Karpas-422 (cell line): ENCODE results near the gene MPP3. TPM values are rescaled to one million over a fixed set of nuclear protein-coding genes. Genes with fewer than 3 reads are reported as not detected.

Experiments
- DNase-seq: peaks from one replicate; pipeline ENCODE4 v3.0.0-alpha.2; 2015
- H2AFZ ChIP-seq: fragments of 200-600 bp; sonication (generic); 2 replicates; pipeline ENCODE4 v1.6.1; 2014; ENCODE audit warnings: antibody characterized with exemption, low read length, mixed read lengths
- H3K27ac ChIP-seq: fragments of 200-600 bp; sonication (generic); 2 replicates; pipeline ENCODE4 v1.5.1; 2014; ENCODE audit warnings: mild to moderate bottlenecking, low read length, moderate library complexity
- H3K27me3 ChIP-seq: fragments of 200-600 bp; sonication (generic); 2 replicates; pipeline ENCODE4 v1.6.1; 2014; ENCODE audit warnings: low read length, mixed read lengths
- H3K36me3 ChIP-seq: fragments of 200-600 bp; sonication (generic); 2 replicates; pipeline ENCODE4 v1.6.1; 2014; ENCODE audit warnings: low read length, mixed read lengths; ENCODE audit not compliant: insufficient read depth
- H3K4me1 ChIP-seq: fragments of 200-600 bp; sonication (generic); 2 replicates; pipeline ENCODE4 v1.6.1; 2014; ENCODE audit warnings: mild to moderate bottlenecking, low read length, mixed read lengths
- H3K4me2 ChIP-seq: fragments of 200-600 bp; sonication (generic); 2 replicates; pipeline ENCODE4 v1.6.1; 2014; ENCODE audit warnings: low read length, low read depth, mild to moderate bottlenecking; ENCODE audit not compliant: poor library complexity, severe bottlenecking
- H3K4me3 ChIP-seq: fragments of 200-600 bp; sonication (generic); 2 replicates; pipeline ENCODE4 v1.5.1; 2014; ENCODE audit warnings: mild to moderate bottlenecking, antibody characterized with exemption, low read length, mixed read lengths
- H3K79me2 ChIP-seq: fragments of 200-600 bp; sonication (generic); 2 replicates; pipeline ENCODE4 v1.6.1; 2014; ENCODE audit warnings: mild to moderate bottlenecking, low read length, mixed read lengths
- H3K9ac ChIP-seq: fragments of 200-600 bp; sonication (generic); 2 replicates; pipeline ENCODE4 v1.6.0; 2014; ENCODE audit warnings: low read length
- H3K9me2 ChIP-seq: fragments of 200-600 bp; sonication (generic), shearing (Covaris generic); replicated peaks from 2 replicates; pipeline ENCODE4 v1.6.0; 2014; ENCODE audit warnings: mild to moderate bottlenecking, low read length, moderate library complexity; ENCODE audit not compliant: insufficient read depth
- H3K9me3 ChIP-seq: fragments of 300-700, 200-600 bp; sonication (generic); 2 replicates; pipeline ENCODE4 v1.6.1; 2014; ENCODE audit warnings: low read length, mixed read lengths
- H4K20me1 ChIP-seq: fragments of 200-600 bp; sonication (generic); 2 replicates; pipeline ENCODE4 v1.6.1; 2014; ENCODE audit warnings: mild to moderate bottlenecking, antibody characterized with exemption, low read length, low read depth; ENCODE audit not compliant: insufficient read depth
- total RNA-seq: library from RNA; depleted of rRNA; stranded (reverse); fragments of >200 nt; shearing (Covaris generic); gene quantifications from 2 replicates; pipeline ENCODE4 v1.2.3, GENCODE V29; 2014; ENCODE audit warnings: low replicate concordance; rRNA removed

The MPP3 gene
- total RNA-seq, 1 experiment from 2014 or later = not detected

- no peak overlapping the region for H3K9ac ChIP-seq
- no peaks in the 10 kb centered on the region for H3K36me3 ChIP-seq
- no peak for DNase-seq
- no peaks in the 10 kb centered on the region for H3K4me1 ChIP-seq
- no peak overlapping the region for H3K4me2 ChIP-seq
- H3K9me2 ChIP-seq = no peaks in the 10 kb centered on the region
- H3K4me3 ChIP-seq = no peak overlapping the region
- no peaks in the 10 kb centered on the region for H3K79me2 ChIP-seq
- H2AFZ ChIP-seq = no peak overlapping the region
- no peaks in the 10 kb centered on the region for H4K20me1 ChIP-seq
- H3K9me3 ChIP-seq = no peaks in the 10 kb centered on the region
- H3K27me3 ChIP-seq = no peaks in the 10 kb centered on the region
- H3K27ac ChIP-seq = no peak overlapping the region
Observed at GRCh38 chr17:43756201-43756600, 76.7 kb downstream of the MPP3 start.

GRCh38 chr17:43755389-43755875 is 77.5 kb downstream of the MPP3 start:
- H3K4me2 ChIP-seq = no peak overlapping the region
- DNase-seq = no peak

GRCh38 chr17:43754947-43755346 is 78.0 kb downstream of the MPP3 start:
- Histone ChIP-seq H4K20me1 (no peaks in the 10 kb centered on the region), H3K9me2 (no peaks in the 10 kb centered on the region), H3K36me3 (no peaks in the 10 kb centered on the region), H3K9me3 (no peaks in the 10 kb centered on the region), H3K79me2 (no peaks in the 10 kb centered on the region), H3K4me1 (no peaks in the 10 kb centered on the region), H2AFZ (no peak overlapping the region), H3K4me3 (no peak overlapping the region), H3K27me3 (no peaks in the 10 kb centered on the region), H3K4me2 (no peak overlapping the region), H3K27ac (no peak overlapping the region), H3K9ac (no peak overlapping the region)
- no peak for DNase-seq

More at GRCh38 chr17:43755389-43755875, 77.5 kb downstream of the MPP3 start:
- no peak overlapping the region for H3K27ac ChIP-seq
- no peaks in the 10 kb centered on the region for H3K4me1 ChIP-seq
- no peaks in the 10 kb centered on the region for H3K9me2 ChIP-seq
- no peaks in the 10 kb centered on the region for H3K27me3 ChIP-seq
- H3K79me2 ChIP-seq = no peaks in the 10 kb centered on the region
- no peak overlapping the region for H3K9ac ChIP-seq
- no peak overlapping the region for H2AFZ ChIP-seq
- no peaks in the 10 kb centered on the region for H3K36me3 ChIP-seq
- H4K20me1 ChIP-seq = no peaks in the 10 kb centered on the region
- H3K9me3 ChIP-seq = no peaks in the 10 kb centered on the region
- H3K4me3 ChIP-seq = no peak overlapping the region

- Histone ChIP-seq H3K27me3 (no peaks in the 10 kb centered on the region), H2AFZ (no peak overlapping the region), H3K27ac (no peak overlapping the region), H3K36me3 (no peaks in the 10 kb centered on the region), H3K4me1 (no peaks in the 10 kb centered on the region), H3K9me3 (no peaks in the 10 kb centered on the region), H3K9ac (no peak overlapping the region), H3K79me2 (no peaks in the 10 kb centered on the region), H3K9me2 (no peaks in the 10 kb centered on the region), H3K4me2 (no peak overlapping the region), H3K4me3 (no peak overlapping the region), H4K20me1 (no peaks in the 10 kb centered on the region)
- no peak for DNase-seq
Observed at GRCh38 chr17:43753493-43754129, 79.3 kb downstream of the MPP3 start.

Other genes with a start within 250 kb of the MPP3 start
- not detected in 2 replicates for gene MEOX1, start 171.2 kb downstream of the MPP3 start, total RNA-seq
- gene SOST, start 74.4 kb downstream of the MPP3 start, total RNA-seq = not detected in 2 replicates
- 7.9 and 9.5 TPM in 2 replicates for gene DUSP3, start 54.2 kb downstream of the MPP3 start, total RNA-seq
- 1.1 TPM in 1 of 2 replicates, not detected in the other for gene CFAP97D1, start 52.7 kb downstream of the MPP3 start, total RNA-seq
- not detected in 2 replicates for gene CD300LG, start 14.0 kb upstream of the MPP3 start, total RNA-seq
- gene MPP2, start 74.4 kb upstream of the MPP3 start, total RNA-seq = not detected in 2 replicates
- gene PPY, start 109.3 kb upstream of the MPP3 start, total RNA-seq = not detected in 2 replicates
- 0.51 TPM in 1 of 2 replicates, not detected in the other for gene PYY, start 120.8 kb upstream of the MPP3 start, total RNA-seq
- gene NAGS, start 171.5 kb upstream of the MPP3 start, total RNA-seq = 2.4 and 4.3 TPM in 2 replicates
- gene TMEM101, start 181.8 kb upstream of the MPP3 start, total RNA-seq = 26.6 and 42.4 TPM in 2 replicates
- gene LSM12, start 233.5 kb upstream of the MPP3 start, total RNA-seq = 43.9 and 73.1 TPM in 2 replicates
- gene G6PC3, start 237.6 kb upstream of the MPP3 start, total RNA-seq = 43.6 and 59.6 TPM in 2 replicates